NCI-H2029 (cell line): ENCODE measurements around the gene SHH.
A peak's percentile ranks its signal among the peaks of the same experiment; 100 is the strongest.
"Not testable (repeated sequence)": the region's sequence is repeated elsewhere in the genome, so short reads cannot be mapped to it uniquely, and the experiment has no call there.

ENCODE experiments used
- DNase-seq: peaks from one replicate; lab custom pipeline; 2025; lab: John Stamatoyannopoulos, UW

Gene SHH

GRCh38 chr7:155819186-155819585 is 6.9 kb upstream of the SHH start:
- no peak for DNase-seq

- no peak for DNase-seq
Observed at GRCh38 chr7:155818820-155819168, 6.5 kb upstream of the SHH start.

- DNase-seq, result no peak
Observed at GRCh38 chr7:155818154-155818819, 6.0 kb upstream of the SHH start.

GRCh38 chr7:155817515-155817914 is 5.3 kb upstream of the SHH start:
- not testable (repeated sequence) for DNase-seq

DNA sequence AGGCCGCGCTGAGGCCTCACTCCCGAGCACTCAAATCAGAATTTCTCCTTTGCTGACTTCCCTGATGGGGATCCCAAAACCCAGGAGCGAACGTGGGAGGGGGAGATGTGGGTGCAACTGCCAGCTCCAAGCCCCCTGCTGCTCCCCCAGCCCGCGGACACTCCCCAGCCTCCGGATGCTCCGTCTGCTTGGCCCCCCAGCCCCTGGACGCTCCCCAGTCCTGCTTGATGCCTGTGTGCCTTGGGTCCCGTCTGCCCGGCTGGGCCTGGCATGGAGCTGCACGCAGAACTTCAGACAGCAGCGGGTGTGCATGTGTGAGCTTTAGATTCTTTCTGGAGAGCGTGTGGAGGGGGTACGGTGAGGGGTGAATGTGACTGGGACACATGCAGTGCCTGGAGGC is 4.7 kb upstream of the SHH start:
- DNase-seq, result no peak

GRCh38 chr7:155816192-155816508 is 3.9 kb upstream of the SHH start:
- DNase-seq, result no peak

DNA sequence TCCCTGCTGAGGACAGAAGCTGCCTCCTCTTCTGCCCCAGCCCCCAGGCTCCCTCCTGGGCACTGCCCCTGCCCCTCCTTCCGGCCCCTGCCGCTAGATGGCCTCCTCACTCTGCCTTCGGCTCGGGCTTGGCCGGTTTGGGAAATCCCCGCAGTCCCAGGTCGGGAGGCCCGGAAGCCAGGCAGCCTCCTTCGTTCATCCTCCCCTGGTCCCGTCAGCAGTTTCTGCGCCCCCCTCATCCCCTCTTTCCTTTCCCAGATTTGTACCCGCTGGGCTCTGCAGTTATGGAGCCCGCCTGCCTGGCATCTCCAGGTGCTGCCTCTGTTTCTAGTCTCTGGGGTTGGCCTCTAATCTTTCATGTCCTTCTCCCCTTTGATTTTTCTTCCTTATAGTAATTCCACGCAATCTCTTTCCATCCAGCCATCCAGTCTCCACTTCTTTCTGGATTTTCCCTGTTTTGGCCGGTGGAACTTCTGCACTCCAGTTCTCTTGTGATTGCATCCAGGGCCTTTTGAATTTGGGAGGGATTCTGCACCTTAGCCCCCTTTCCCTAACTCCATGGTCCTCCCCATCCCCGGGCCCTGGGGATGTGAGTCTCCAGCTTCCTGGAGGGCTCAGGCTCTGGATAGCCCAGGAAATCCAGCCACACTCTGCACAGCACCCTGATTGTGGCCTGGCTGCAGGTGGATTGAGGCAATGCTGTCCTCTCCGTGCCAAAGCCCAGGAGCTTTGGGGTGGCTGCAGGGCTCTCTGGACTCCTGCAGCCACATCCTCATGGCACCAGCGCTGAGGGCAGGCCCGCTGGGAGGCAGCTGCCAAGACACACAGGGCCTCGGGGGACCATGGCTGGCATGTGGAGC is 3.3 kb upstream of the SHH start:
- DNase-seq, result peak; percentile 11

- DNase-seq, result no peak
Observed at GRCh38 chr7:155814316-155815276, 2.3 kb upstream of the SHH start.

DNA sequence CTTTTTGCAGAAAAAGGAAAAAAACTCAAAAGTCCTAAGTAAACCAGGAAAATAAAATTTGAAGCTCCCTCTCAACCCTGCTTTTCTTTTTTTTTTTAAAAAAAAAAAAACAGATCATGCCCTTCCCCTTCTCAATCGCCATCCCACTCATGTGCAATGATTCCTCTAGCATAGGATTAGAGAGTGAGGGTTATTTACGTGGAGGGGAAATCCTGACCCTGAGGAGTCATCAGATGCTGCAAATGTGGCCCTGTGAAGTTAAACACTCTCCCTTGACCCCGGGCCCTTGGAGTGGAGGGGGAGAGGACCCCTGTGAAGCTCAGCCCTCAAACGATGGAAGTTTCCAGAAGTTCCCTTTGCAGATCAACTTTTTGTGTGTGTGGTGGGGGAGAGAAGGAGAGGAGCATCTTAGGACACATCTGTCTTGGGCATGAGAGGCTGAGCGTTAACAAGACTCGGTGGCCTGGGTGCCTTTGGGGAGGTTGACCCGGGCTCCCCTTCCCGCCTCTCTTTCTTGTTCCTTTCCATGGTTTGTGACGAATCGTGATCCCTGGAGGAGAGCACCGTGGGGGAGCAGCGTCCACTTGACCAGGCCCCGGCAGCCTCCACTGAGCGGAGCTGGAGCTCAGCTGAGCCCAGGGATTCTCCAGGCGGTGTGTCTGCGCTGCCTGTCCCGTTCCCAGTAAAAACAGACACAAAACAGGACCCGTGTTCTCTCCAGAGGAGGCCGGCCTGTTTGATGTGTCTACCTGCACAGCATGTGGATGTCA is 1.5 kb upstream of the SHH start:
- no peak for DNase-seq

GRCh38 chr7:155813125-155813524 is 862 bp upstream of the SHH start:
- no peak for DNase-seq

DNA sequence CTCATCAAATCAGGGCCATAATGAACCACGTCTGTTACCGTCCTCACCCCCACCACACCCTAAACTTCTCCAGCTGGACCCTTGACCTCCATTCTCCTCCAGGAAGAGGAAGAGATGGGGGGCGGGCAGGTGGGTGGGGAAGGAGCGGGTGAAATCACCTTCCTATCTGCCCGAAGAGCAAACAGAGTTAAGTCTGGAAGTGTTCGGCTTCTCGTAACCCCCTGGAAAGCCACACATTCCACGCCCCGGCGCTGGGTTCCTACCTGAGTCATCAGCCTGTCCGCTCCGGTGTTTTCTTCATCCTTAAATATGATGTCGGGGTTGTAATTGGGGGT is 736 bp downstream of the SHH start:
- DNase-seq, result no peak

GRCh38 chr7:155810770-155811559 is 1.3 kb downstream of the SHH start:
- DNase-seq, result no peak

DNA sequence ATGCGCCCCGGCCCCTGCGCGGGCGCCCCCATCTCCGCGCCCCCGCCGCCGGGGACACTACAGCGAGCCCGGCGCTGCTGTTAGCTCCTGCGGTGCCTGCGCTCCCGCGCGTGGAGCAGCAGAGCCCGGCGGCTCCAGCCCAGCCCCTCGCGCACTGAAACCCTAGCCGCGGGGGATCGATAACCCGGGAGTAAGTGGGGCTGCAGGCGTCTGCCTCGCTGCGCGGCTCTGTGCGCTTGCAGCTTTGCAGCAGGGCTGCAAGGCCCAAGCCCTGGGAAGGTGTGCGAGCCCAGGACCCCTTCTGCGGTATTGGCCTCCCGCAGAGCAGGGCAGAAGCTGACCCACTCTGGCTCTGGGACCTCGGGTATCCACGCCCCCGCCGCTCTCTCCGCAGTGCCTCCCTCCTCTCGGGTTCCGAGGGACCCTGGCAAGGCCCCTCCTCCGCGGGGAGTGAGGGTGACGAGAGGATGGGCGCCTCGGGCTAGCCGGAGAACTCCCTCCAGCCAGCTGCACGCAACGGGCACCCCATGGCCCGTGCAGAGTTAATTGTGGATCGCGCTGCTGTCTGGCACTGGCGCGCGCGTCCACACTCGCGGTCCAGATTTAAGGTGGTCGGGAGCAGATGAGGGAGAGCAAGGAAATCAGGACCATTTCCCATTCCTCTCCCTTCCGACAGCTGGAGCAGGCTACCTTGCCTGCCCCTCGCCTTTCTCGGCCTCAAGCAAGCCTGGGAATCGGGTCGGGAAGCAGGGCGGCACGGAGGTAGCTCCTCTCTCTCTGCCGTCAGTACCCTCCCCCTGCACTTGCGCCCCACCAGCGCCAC is 2.1 kb downstream of the SHH start:
- no peak for DNase-seq

DNA sequence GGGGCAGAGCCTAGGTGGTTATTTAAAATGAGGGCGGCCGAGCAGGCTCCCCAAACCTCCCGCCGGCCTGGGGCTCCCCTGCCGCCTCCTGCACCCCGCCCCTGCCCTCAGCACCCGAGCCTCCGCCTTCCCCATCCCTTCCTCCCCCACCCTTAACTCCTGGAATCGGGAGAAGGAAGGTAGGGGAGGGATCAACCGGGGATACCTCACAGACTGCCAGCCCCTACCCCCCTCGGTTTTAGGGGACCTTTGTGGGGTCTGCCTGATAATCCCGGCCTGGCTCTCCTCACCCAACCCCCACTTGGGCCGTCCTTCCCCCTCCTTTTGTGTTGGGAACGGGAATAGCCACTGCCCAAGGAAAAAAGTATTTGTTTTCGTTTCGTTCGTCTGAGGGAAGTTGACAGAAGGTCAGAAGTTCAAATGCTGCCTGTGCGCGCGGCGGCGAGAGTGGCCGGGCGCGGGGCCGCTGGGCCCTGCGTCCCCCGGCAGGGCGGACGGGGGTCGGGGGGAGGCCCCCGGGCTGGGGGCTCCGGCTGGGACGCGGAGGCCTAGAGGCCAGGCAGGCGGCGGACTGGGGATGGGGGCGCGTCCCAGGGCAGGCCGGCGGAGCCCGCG is 2.8 kb downstream of the SHH start:
- DNase-seq, result no peak

- no peak for DNase-seq
Observed at GRCh38 chr7:155808549-155809331, 3.5 kb downstream of the SHH start.

GRCh38 chr7:155807789-155808548 is 4.3 kb downstream of the SHH start:
- DNase-seq, result no peak

DNA sequence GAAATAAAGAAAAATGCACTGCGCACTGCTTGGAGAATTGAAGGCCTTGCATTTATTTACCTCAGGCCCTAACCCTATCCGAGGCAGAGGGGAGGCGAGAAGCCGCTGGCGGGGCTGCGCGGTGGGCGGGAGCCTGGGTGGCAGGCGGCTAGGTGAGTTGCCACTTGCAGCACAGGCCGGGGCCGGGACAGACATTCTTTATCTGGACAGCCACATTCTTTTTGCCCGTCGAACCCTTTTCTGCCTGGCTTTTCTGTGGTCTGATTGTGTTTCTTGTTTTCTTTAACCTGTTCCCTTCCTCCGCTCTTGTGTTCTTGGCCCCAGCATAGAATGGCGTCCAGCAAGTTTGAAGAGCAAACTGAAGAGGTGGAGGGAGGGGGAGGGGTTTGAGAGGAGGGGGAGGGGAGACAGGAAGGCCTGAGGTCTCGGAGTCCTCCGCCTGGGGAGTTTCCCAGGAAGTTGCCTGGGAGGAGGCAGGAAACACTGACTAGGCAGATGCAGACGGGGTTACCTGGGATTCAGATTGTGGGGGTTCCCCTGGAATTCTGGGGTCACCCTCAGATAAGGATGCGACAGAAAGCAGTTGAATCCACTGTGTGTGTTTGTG is 5.1 kb downstream of the SHH start:
- DNase-seq, result no peak
